Tibial nerve (tissue), 4 donors: ENCODE results near the gene C6orf120. TPM values are rescaled to one million over a fixed set of nuclear protein-coding genes. Genes with fewer than 3 reads are reported as not detected.
A peak's percentile ranks its signal among the peaks of the same experiment; 100 is the strongest.

ENCODE experiments used
- DNase-seq, 2 donors: peaks; one replicate each; pipeline ENCODE4 v3.0.0-alpha.2; 2019; ENCODE audit warnings: low spot score in 2 of 2
- H3K27ac ChIP-seq, 4 donors: fragments of 200-600 bp; sonication (generic) in 3 of 4; one replicate each; pipeline ENCODE4 v1.5.1; 2017 to 2019; ENCODE audit warnings: mild to moderate bottlenecking in 1 of 4
- H3K27me3 ChIP-seq, 2 donors: fragments of 200-600 bp; sonication (generic) in 1 of 2; one replicate each; pipeline versions ENCODE4 v1.5.1 to v1.6.0; 2017 to 2019
- H3K36me3 ChIP-seq, 3 donors: fragments of 200-600 bp; sonication (generic); one replicate each; pipeline ENCODE4 v1.5.1; 2018 to 2019
- H3K4me1 ChIP-seq, 4 donors: fragments of 200-600 bp; sonication (generic) in 3 of 4; one replicate each; pipeline ENCODE4 v1.5.1; 2017 to 2019
- H3K4me3 ChIP-seq, 4 donors: fragments of 200-600 bp; sonication (generic) in 3 of 4; one replicate each; pipeline ENCODE4 v1.5.1; 2017 to 2019; ENCODE audit warnings: mild to moderate bottlenecking in 1 of 4, moderate library complexity in 1 of 4
- H3K9me3 ChIP-seq, 4 donors: fragments of 200-600 bp; sonication (generic) in 3 of 4; one replicate each; pipeline ENCODE4 v1.5.1; 2017 to 2019
- EP300 ChIP-seq, 2 donors: sonication (generic); formaldehyde crosslinking; IDR thresholded peaks; one replicate each; pipeline ENCODE4 v1.6.1; 2017; ENCODE audit warnings: antibody characterized with exemption in 2 of 2, mild to moderate bottlenecking in 1 of 2
- POLR2A ChIP-seq, 2 donors: fragments of 450-650 bp; IDR thresholded peaks; one replicate each; pipeline ENCODE4 v1.6.1; 2017; ENCODE audit warnings: antibody characterized with exemption in 2 of 2, mild to moderate bottlenecking in 2 of 2, moderate library complexity in 2 of 2
- WGBS, 2 donors: methylation state at CpG; one replicate each; pipeline ENCODE4 v1.1.5; 2018; 5-methylcytosine and 5-hydroxymethylcytosine counted together
- total RNA-seq, 4 donors: library from RNA; depleted of rRNA; stranded (reverse); fragments of >200 nt; gene quantifications; one replicate each; pipeline ENCODE4 v1.1.0, GENCODE V29; 2016
- TF ChIP-seq, protein P1 (sequence below), 5 experiments: fragments of 200-600 bp in 3 of 5; fragments of 450-650 bp in 2 of 5; sonication (generic) in 3 of 5; IDR thresholded peaks; one replicate each; pipeline ENCODE4 v1.5.1; 2016 to 2019; ENCODE audit warnings: antibody characterized with exemption in 5 of 5, mild to moderate bottlenecking in 3 of 5, moderate library complexity in 2 of 5

Gene C6orf120
- total RNA-seq, 4 donors from 2014 or later = 42.0 to 47.5 (median 45.0) TPM

DNA sequence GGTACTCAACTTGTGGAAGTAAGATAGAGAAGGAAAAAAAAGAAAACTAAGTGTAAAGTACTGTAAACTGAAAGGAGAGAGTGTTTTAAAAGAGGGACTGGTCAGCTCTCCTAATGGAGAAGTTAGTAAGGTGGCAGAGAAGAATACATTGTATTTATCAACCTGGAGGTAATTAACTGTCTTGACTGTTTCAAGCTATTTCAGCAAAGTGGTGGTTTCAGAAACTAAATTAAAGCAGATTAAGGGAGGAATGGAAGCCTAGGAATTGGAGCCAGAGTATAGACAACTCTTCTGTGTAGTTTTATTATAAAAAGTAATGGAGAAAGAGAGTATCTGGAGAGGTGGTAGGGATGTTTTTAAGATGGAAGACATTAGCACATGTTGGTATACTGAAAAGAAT, 25.0 kb downstream of the C6orf120 start:
- Histone ChIP-seq H3K4me3 (no peak overlapping the region), H3K27ac (peak overlapping the region in 1 of 4 donors; percentile 98), H3K27me3 (no peaks in the 10 kb centered on the region), H3K9me3 (no peaks in the 10 kb centered on the region), H3K4me1 (peaks cover 4 to 28% (median 6%) of the 10 kb centered on the region in 4 donors), H3K36me3 (no peaks in the 10 kb centered on the region)
- no peak for DNase-seq
- TF ChIP-seq POLR2A (IDR thresholded peaks at IDR 0.05) (no peak), EP300 (IDR thresholded peaks at IDR 0.05) (no peak)
- TF ChIP-seq, protein P1, sequence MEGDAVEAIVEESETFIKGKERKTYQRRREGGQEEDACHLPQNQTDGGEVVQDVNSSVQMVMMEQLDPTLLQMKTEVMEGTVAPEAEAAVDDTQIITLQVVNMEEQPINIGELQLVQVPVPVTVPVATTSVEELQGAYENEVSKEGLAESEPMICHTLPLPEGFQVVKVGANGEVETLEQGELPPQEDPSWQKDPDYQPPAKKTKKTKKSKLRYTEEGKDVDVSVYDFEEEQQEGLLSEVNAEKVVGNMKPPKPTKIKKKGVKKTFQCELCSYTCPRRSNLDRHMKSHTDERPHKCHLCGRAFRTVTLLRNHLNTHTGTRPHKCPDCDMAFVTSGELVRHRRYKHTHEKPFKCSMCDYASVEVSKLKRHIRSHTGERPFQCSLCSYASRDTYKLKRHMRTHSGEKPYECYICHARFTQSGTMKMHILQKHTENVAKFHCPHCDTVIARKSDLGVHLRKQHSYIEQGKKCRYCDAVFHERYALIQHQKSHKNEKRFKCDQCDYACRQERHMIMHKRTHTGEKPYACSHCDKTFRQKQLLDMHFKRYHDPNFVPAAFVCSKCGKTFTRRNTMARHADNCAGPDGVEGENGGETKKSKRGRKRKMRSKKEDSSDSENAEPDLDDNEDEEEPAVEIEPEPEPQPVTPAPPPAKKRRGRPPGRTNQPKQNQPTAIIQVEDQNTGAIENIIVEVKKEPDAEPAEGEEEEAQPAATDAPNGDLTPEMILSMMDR (IDR thresholded peaks at IDR 0.05) = no peak

DNA sequence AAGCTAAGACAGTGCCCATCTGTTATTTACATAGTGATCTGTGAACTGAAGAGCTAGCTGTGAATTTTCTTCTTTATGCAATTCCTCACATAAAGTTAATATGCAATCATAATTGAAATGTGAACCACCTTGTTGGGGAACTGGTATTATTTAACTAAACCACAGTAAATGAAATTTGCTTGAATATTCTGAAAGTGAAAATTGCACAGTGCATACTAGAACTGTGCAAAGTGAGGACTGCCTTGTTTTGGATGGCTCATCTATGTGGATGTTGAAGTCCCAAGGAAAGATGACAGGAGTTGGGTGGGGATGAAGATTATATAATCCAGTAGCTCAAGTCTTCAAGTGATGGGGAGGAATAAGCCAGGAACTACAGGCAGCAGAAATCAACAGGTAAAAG, 28.0 kb downstream of the C6orf120 start:
- Histone ChIP-seq H3K27ac (no peak overlapping the region), H3K36me3 (no peaks in the 10 kb centered on the region), H3K4me3 (no peak overlapping the region), H3K4me1 (peaks cover 0 to 16% (median 2%) of the 10 kb centered on the region in 4 donors), H3K9me3 (no peaks in the 10 kb centered on the region), H3K27me3 (no peaks in the 10 kb centered on the region)
- DNase-seq = no peak
- no peak for TF ChIP-seq EP300 (IDR thresholded peaks at IDR 0.05)
- TF ChIP-seq POLR2A (IDR thresholded peaks at IDR 0.05) = no peak
- TF ChIP-seq, protein P1 (IDR thresholded peaks at IDR 0.05) = no peak

DNA sequence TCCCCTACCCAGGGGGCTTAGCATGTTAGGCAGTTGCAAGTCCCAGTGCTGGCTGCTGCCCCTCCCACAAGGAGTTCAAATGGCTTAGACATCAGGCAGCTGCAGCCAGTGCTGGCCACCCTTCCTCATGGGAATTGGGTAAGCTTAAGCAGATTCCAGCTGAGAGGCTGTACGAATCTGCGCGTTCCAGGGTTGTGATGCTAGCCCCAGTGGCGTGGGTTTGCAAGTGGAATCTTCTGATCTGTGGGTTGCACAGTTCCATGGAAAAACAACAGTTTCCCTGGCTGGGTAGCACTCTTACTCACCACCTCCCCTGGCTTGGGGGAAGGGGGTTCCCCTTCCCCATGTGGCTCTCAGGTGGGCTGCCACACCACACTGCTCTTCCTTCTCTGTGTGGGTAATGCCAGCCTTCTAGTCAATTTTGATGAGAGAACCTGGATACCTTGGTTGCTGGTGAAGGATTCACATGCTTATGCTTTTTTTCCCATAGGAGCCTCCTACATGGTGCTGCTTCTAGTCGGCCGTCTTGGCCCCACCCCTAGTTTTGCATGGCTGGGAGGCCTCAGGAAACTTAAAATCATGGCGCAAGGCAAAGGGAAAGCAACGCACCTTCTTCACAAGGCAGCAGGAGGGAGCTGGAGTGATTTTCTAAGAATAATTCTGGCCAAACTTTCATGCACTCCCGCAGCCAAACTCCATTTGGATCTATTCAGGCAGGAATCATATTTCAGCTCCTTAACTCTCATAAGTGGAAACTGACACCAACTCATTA, 36.5 kb downstream of the C6orf120 start:
- 63 to 72% methylated on average over 9 of the region's 9 CpGs for WGBS, 2 donors
- no peak for TF ChIP-seq POLR2A (IDR thresholded peaks at IDR 0.05)
- TF ChIP-seq EP300 (IDR thresholded peaks at IDR 0.05) = no peak
- H3K4me1 ChIP-seq = peaks cover 0 to 5% (median 0%) of the 10 kb centered on the region in 4 donors
- no peaks in the 10 kb centered on the region for H3K27me3 ChIP-seq
- no peak overlapping the region for H3K4me3 ChIP-seq
- H3K9me3 ChIP-seq = no peaks in the 10 kb centered on the region
- DNase-seq = no peak
- H3K27ac ChIP-seq = no peak overlapping the region
- no peaks in the 10 kb centered on the region for H3K36me3 ChIP-seq

DNA sequence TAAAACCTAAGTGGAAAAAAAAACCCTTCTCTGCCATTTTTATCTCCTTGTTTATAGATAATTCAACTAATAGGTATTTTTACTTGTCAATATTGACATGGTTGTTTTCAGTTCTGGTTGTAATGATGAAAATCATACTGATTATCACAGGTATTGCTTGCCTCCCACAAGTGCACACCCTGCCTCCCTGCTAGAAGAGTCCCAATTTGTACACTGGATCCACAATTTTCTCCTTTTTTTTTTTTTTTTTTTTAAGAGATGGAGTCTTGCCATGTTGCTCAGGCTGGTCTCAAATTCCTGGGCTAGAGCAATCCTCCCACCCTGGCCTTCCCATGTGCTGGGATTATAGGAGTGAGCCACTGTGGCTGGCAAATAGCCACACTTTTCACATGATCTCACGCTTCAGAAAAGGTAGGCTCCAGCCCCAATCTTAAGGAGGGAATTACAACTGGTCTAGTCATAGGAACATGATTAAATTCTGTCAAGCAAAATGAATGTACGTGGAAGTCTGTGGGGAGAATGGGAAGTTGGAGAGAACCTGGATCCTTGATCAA, 37.1 kb downstream of the C6orf120 start:
- Histone ChIP-seq H3K27me3 (no peaks in the 10 kb centered on the region), H3K36me3 (no peaks in the 10 kb centered on the region), H3K9me3 (no peaks in the 10 kb centered on the region), H3K4me3 (no peak overlapping the region), H3K4me1 (peaks cover 0 to 5% (median 0%) of the 10 kb centered on the region in 4 donors), H3K27ac (no peak overlapping the region)
- 82 to 88% methylated on average over 2 of the region's 2 CpGs for WGBS, 2 donors
- no peak for DNase-seq
- TF ChIP-seq EP300 (IDR thresholded peaks at IDR 0.05) (no peak), POLR2A (IDR thresholded peaks at IDR 0.05) (no peak)
- TF ChIP-seq, protein P1 (IDR thresholded peaks at IDR 0.05) = no peak

DNA sequence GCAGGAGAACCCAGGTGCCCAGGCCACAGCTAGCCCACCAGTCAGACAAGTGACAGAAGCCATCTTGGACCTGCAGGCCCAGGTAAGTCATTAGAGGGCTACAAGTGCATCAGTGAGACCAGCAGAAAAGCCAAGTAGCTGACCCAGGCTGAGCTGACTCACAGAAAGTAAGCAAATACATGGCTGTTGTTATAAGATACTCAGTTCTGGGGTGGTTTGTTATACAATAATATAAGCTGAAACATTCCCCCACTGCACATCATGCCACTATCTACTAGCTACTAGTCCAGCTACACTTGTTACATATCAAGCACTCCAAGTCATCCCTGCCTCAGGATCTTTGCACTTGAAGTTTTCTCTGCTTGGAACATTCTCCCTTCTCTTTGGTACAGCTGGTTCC, 39.4 kb downstream of the C6orf120 start:
- H3K9me3 ChIP-seq = peaks cover 0 to 11% (median 2%) of the 10 kb centered on the region in 4 donors
- DNase-seq = no peak
- no peak overlapping the region for H3K27ac ChIP-seq
- H3K27me3 ChIP-seq = no peaks in the 10 kb centered on the region
- no peaks in the 10 kb centered on the region for H3K36me3 ChIP-seq
- TF ChIP-seq POLR2A (IDR thresholded peaks at IDR 0.05) (no peak), EP300 (IDR thresholded peaks at IDR 0.05) (no peak)
- TF ChIP-seq, protein P1 (IDR thresholded peaks at IDR 0.05) = no peak
- H3K4me1 ChIP-seq = peaks cover 0 to 5% (median 0%) of the 10 kb centered on the region in 4 donors
- no peak overlapping the region for H3K4me3 ChIP-seq
